Measurements from ENCODE around the gene OR2B2. TPM values are rescaled to one million over a fixed set of nuclear protein-coding genes. Genes with fewer than 3 reads are reported as not detected.

The OR2B2 gene
- total RNA-seq, 1 experiment from 2014 or later, result not detected

DNA sequence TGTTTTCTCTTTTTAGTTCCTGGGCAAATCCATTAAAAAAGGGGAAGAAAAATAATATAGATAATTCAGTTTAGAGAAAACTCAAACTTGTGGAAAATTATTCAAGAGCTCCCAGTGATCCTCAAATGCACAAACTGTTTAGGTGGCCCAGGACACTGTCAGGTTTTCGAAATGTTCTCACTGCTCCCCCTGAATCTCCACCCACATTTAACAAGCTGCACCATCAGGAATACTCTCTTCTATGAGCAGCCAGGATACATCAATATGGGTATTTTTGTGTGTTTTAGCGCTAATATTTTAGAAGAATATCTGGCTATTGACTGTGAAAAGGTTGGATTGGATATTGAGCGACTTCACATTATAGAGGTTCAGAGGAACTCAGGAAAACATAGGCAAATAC lies 43.9 kb downstream of the OR2B2 start (continued):
- TF ChIP-seq ARID4B (CRISPR knock-in tag; IDR thresholded peaks at IDR 0.05; ENCODE audit: borderline replicate concordance) (no peak), CREB1 (CRISPR knock-in tag; IDR thresholded peaks at IDR 0.05) (no peak), NFE2L1 (CRISPR knock-in tag; IDR thresholded peaks at IDR 0.05) (no peak), ATF1 (CRISPR knock-in tag; IDR thresholded peaks at IDR 0.05) (no peak)
- TF ChIP-seq, protein P1, sequence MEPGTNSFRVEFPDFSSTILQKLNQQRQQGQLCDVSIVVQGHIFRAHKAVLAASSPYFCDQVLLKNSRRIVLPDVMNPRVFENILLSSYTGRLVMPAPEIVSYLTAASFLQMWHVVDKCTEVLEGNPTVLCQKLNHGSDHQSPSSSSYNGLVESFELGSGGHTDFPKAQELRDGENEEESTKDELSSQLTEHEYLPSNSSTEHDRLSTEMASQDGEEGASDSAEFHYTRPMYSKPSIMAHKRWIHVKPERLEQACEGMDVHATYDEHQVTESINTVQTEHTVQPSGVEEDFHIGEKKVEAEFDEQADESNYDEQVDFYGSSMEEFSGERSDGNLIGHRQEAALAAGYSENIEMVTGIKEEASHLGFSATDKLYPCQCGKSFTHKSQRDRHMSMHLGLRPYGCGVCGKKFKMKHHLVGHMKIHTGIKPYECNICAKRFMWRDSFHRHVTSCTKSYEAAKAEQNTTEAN (CRISPR knock-in tag; IDR thresholded peaks at IDR 0.05), result no peak

- no peak for ATAC-seq
- H3K27ac Mint-ChIP-seq, result peak overlapping the region; percentile 100
- peaks cover 11% of the 10 kb centered on the region; the same call in 1 of the 2 replicates for H3K36me3 Mint-ChIP-seq
- peaks cover 13% of the 10 kb centered on the region for H3K9me3 Mint-ChIP-seq
- peaks cover 4% of the 10 kb centered on the region; the same call in 1 of the 2 replicates for H3K27me3 Mint-ChIP-seq (ENCODE audit: low read depth)
- H3K4me3 Mint-ChIP-seq, result peak overlapping the region; percentile 97
- H3K4me1 Mint-ChIP-seq, result peaks cover 40% of the 10 kb centered on the region
- ChIA-PET CTCF (interaction anchor here (4.3 kb wide), 1 partner anchor 22 kb away, joined by 17 read pairs; a partner anchor contains a TSS), POLR2A (interaction anchor here (0.6 to 12.2 kb wide), 30 partner anchors 12 to 1847 kb away, joined by 3 to 817 read pairs (median 14); a partner anchor contains a TSS)
- DNase-seq (ENCODE audit: low spot score), result no peak
- TF ChIP-seq NR3C1 (CRISPR knock-in tag; conservative IDR thresholded peaks at IDR 0.05; ENCODE audit: low read depth) (no peak), ATF1 (CRISPR knock-in tag; IDR thresholded peaks at IDR 0.05) (no peak), ZNF232 (CRISPR knock-in tag; IDR thresholded peaks at IDR 0.05) (no peak), E2F1 (CRISPR knock-in tag; IDR thresholded peaks at IDR 0.05) (no peak), OVOL2 (CRISPR knock-in tag; IDR thresholded peaks at IDR 0.05; ENCODE audit: borderline replicate concordance) (no peak), TEAD4 (CRISPR knock-in tag; IDR thresholded peaks at IDR 0.05) (no peak), PRRX2 (CRISPR knock-in tag; IDR thresholded peaks at IDR 0.05) (no peak), FOXK1 (CRISPR knock-in tag; IDR thresholded peaks at IDR 0.05) (no peak), FOXP1 (CRISPR knock-in tag; IDR thresholded peaks at IDR 0.05; ENCODE audit: borderline replicate concordance) (no peak), IRF2 (CRISPR knock-in tag; IDR thresholded peaks at IDR 0.05; ENCODE audit: borderline replicate concordance, low read depth) (no peak), STAT6 (CRISPR knock-in tag; conservative IDR thresholded peaks at IDR 0.05; ENCODE audit: low read depth) (no peak), SMAD3 (CRISPR knock-in tag; IDR thresholded peaks at IDR 0.05; ENCODE audit: borderline replicate concordance) (no peak), CREB1 (CRISPR knock-in tag; IDR thresholded peaks at IDR 0.05) (no peak)
- TF ChIP-seq, protein P1 (CRISPR knock-in tag; IDR thresholded peaks at IDR 0.05), result no peak
- TF ChIP-seq, protein P2, sequence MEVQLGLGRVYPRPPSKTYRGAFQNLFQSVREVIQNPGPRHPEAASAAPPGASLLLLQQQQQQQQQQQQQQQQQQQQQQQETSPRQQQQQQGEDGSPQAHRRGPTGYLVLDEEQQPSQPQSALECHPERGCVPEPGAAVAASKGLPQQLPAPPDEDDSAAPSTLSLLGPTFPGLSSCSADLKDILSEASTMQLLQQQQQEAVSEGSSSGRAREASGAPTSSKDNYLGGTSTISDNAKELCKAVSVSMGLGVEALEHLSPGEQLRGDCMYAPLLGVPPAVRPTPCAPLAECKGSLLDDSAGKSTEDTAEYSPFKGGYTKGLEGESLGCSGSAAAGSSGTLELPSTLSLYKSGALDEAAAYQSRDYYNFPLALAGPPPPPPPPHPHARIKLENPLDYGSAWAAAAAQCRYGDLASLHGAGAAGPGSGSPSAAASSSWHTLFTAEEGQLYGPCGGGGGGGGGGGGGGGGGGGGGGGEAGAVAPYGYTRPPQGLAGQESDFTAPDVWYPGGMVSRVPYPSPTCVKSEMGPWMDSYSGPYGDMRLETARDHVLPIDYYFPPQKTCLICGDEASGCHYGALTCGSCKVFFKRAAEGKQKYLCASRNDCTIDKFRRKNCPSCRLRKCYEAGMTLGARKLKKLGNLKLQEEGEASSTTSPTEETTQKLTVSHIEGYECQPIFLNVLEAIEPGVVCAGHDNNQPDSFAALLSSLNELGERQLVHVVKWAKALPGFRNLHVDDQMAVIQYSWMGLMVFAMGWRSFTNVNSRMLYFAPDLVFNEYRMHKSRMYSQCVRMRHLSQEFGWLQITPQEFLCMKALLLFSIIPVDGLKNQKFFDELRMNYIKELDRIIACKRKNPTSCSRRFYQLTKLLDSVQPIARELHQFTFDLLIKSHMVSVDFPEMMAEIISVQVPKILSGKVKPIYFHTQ (CRISPR knock-in tag; IDR thresholded peaks at IDR 0.05), result no peak
- TF ChIP-seq, protein P3, sequence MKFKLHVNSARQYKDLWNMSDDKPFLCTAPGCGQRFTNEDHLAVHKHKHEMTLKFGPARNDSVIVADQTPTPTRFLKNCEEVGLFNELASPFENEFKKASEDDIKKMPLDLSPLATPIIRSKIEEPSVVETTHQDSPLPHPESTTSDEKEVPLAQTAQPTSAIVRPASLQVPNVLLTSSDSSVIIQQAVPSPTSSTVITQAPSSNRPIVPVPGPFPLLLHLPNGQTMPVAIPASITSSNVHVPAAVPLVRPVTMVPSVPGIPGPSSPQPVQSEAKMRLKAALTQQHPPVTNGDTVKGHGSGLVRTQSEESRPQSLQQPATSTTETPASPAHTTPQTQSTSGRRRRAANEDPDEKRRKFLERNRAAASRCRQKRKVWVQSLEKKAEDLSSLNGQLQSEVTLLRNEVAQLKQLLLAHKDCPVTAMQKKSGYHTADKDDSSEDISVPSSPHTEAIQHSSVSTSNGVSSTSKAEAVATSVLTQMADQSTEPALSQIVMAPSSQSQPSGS (CRISPR knock-in tag; IDR thresholded peaks at IDR 0.05; ENCODE audit: borderline replicate concordance, low read depth), result no peak
- TF ChIP-seq, protein P4, sequence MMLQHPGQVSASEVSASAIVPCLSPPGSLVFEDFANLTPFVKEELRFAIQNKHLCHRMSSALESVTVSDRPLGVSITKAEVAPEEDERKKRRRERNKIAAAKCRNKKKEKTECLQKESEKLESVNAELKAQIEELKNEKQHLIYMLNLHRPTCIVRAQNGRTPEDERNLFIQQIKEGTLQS (CRISPR knock-in tag; conservative IDR thresholded peaks at IDR 0.05), result no peak
These were observed 44.3 kb downstream of the OR2B2 start for GRCh38 chr6:27867945-27868300.

Data from WTC11 (cell line).